ACHN (cell line): ENCODE data around the gene PLA2G1B.

Source experiments
- DNase-seq: peaks from one replicate; pipeline ENCODE4 v3.0.0-alpha.2; 2015
- in situ Hi-C: cut with HindIII; loops from 2 replicates; pipeline ENCODE4 v1.10.0; 2017; ENCODE audit warnings: low sequenced_read_pairs, low pct_ligation_motif_present, low pct_unique_long_range_greater_than_20kb

The PLA2G1B gene

DNA sequence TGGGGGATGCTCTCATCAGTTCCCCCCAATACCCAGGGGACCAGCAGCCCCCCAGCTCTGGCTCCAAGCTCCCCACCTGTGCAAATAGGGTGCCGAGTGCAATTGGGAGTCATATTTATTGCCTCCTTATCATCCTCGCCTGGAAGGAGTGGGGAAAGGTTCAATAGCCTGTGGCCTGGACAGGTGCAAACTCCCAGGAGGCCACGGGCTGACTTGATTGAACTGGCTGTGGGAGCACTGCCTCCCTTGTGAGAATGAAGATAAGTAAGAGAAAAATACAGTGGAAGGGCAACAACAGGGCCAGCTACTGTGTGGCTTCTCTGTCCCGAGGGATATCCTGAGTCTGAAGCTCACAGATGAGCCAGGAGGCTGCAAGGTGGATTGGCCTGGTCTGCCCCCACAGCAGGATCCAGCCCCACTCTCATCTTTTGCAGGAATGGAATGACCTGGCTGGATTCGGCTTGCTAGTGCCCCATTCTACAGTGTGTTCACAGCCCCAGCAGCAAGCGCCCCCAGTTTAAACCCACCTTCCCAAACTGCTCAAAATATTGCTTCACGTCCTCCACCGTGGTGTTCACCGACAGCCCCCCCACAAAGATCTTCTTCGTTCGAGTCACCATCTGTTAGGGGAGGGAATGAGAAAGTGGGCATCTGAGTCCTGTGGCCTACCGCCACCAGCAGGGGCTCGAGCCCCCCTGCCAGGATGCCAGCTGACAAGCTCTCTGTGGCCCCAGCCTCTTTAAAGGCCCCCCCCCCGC is 35.1 kb upstream of the PLA2G1B start:
- no peak for DNase-seq
- in situ Hi-C loops, result no loop called here

DNA sequence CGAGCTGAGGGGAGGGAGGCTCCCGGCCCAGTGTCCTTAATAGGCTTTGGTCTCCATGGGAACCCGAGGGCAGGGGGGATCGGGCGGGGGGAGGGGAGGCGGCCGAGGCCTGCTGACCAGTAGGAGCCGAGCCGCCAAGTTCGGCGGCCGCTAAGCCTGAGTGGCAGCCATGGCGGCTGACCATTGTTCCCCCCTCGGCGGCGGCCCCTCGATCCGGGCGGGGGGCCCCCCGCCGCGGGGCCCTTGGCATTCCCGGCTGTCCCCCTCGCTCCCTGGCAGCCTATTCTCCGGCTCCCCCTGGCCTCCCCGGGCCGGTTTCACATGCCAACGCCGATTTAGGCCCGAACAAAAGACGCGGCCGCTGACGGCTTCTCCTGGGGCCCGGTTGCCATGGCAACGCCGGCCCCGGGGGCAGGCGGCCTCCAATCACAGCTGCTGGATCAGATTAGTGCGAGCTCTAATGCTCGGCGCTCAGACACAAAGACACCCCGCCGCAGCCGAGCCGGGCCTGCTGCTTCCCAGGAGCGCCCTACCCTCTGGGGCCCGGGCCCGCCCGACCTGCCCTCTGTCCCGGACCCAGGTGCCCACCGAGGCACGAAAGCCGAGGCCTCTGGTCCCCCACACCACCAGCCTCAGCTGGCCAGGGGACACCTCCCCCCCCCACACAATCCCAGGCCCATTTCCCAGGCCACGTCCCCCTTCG is 34.1 kb upstream of the PLA2G1B start:
- no peak for DNase-seq
- in situ Hi-C loops, result no loop called here

GRCh38 chr12:120359128-120359527 is 31.5 kb upstream of the PLA2G1B start:
- in situ Hi-C loops, result no loop called here
- no peak for DNase-seq

DNA sequence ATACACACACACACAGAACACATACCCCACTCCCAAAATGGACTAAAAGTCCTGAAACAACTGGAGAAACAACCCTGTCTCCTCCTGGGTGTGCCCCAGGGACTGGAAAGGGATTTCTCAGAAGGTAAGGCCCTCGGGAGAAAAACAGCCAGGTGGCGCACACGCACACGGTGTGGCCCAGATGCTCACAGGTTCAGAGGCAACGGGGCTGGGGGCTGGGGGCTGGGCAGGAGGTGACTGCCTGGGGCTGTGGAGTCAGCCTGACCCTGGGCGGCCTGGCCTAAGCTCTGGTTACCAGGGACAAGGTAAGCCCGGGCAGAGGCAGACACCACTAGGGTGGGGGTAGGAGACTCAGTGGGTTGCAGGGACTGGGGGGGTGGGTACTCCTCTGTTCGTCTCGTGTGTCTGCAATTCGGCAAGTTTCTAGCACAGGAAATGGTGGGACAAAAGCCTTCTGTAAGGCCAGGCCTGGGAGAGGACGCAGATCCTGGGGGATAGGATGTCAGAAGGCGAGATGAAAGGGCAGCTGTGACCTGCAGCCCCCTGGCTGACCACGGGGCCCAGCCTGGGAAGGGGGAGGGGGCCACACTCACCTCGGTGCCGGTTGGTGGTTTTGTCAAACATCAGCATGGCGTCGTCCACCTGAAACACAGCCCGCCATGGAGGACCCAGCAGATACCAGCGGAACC is 31.0 kb upstream of the PLA2G1B start:
- in situ Hi-C loops, result no loop called here
- DNase-seq, result no peak

DNA sequence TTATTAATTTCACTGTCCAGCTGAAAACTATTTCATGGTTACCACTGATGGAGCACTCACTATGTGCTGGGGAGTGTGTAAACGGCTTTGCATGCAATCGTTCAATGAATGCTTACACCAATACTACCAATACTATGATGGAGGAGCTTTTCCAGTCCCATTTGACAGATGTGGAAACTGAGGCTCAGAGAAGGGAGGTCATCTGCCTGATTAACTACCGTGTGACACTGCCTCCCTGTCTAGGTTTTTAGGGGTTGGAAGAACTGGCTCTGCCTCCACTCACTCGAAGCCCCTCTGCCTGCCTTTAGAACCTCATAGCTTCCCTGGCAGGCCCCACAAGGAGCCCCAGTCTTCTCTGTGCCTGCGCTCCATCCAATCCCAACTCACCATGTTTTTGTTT is 29.5 kb upstream of the PLA2G1B start:
- no peak for DNase-seq
- in situ Hi-C loops, result no loop called here

DNA sequence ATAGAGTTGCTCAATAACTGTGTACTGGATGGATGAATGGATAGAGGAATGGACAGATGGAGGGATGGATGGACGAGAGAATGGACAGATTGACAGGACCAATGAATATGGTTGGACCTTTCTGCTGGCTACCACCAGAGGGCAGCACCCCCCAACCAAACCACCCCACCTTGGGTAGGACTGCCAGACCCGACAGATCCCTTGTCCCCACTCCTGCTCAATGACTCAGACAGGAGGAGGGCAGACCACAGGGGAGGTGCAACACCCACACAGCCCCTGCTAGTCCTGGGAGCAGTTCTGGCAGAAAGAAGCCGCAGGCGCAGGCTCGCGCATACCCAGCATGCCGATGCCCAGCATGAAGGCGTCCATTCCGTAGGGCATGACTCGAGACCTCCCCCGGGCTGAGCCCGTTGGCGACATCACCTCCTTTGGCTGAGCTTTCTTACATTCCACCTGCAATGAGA is 29.0 kb upstream of the PLA2G1B start:
- DNase-seq, result peak; percentile 98
- in situ Hi-C loops, result no loop called here

DNA sequence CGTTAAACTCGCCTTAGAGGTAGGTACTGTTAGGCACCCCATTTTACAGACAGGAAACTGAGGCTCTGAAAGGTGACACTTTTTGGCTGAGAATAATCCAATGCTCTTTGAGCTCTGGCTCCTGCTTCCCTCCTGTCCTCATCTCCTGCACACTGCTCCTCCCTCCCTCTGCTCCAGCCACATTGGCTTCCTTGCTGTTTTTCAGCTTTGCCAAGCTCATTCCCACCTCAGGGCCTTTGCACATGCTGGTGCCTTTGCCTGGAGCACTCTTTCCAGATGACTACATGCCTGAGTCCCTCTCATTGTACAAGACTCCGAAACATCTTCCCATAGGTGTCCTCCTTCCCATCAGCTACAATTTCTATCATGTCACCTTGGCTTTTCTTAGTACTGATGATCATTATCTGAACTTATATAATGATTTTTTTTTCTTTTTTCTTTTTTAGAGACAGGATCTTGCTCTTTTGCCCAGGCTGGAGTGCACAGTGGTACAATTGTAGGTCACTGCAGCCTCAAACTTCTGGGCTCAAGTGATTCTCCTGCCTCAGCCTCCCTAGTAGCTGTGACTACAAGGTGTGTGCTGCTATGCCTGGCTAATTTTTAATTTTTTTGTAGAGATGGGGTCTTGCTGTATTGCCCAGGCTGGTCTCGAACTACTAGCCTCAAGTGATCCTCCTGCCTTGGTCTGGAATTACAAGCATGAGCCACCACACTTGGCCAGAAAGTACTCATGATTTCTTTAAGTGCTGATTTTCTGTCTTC is 26.2 kb upstream of the PLA2G1B start:
- in situ Hi-C loops, result no loop called here
- DNase-seq, result no peak

- in situ Hi-C loops, result no loop called here
These were observed 25.6 kb upstream of the PLA2G1B start for GRCh38 chr12:120353136-120353535.

GRCh38 chr12:120352117-120352516 is 24.5 kb upstream of the PLA2G1B start:
- in situ Hi-C loops, result no loop called here

More at GRCh38 chr12:120353136-120353535, 25.6 kb upstream of the PLA2G1B start:
- no peak for DNase-seq

GRCh38 chr12:120350576-120351350 is 23.2 kb upstream of the PLA2G1B start:
- in situ Hi-C loops, result no loop called here
- DNase-seq, result peak; percentile 61

More at GRCh38 chr12:120352117-120352516, 24.5 kb upstream of the PLA2G1B start:
- DNase-seq, result peak; percentile 43

GRCh38 chr12:120347766-120348165 is 20.2 kb upstream of the PLA2G1B start:
- DNase-seq, result no peak
- in situ Hi-C loops, result loop anchor here (25.0 kb wide), 1 partner anchor 90 kb away; the partner anchor contains the start of genes COX6A1, GATC and TRIAP1

GRCh38 chr12:120346681-120347080 is 19.1 kb upstream of the PLA2G1B start:
- in situ Hi-C loops, result loop anchor here (25.0 kb wide), 1 partner anchor 91 kb away; the partner anchor contains the start of genes COX6A1, GATC and TRIAP1
- no peak for DNase-seq

DNA sequence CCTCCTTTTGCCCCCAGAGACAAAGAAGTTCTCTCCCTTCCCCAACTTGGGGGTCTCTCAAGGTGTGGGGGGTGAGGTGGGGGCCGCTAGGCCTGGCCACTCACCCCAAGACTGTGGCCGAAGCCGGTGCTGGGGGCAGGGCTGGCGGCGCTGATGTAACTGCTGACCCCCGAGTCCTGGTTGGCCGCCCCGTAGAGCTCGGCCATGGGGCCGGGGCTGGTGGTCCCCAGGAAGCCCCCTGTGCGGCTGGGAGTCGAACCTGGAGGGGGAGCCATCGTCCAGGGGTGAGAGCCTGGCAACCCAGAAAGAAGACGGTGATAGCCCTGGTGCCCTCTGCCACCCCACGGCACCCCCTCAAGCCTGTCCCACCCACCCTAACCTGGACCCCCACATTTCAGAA is 18.5 kb upstream of the PLA2G1B start:
- in situ Hi-C loops, result loop anchor here (25.0 kb wide), 1 partner anchor 91 kb away; the partner anchor contains the start of genes COX6A1, GATC and TRIAP1
- DNase-seq, result no peak

GRCh38 chr12:120343692-120344091 is 16.1 kb upstream of the PLA2G1B start:
- no peak for DNase-seq
- in situ Hi-C loops, result loop anchor here (25.0 kb wide), 1 partner anchor 94 kb away; the partner anchor contains the start of genes COX6A1, GATC and TRIAP1

DNA sequence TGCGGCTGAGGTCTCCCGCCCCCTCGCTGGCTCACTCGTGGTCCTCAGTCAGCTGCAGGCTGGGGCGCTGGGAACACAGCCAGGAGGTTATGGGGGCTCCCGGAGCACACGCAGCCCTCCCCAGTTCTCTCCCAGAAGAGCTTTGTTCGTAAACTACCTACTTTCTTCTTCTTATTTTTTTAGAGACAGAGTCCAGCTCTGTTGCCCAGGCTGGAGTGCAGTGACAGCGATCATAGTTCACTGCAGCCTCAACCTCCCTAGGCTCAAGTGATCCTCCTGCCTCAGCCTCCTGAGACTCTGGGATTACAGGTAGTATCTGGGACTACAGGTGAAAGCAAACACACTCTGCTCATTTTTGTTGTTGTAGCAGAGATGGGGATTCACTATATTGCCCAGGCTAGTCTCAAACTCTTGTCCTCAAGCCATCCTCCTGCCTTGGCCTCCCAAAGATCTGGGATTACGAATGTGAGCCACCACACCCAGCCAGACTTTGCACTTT is 15.5 kb upstream of the PLA2G1B start:
- no peak for DNase-seq
- in situ Hi-C loops, result loop anchor here (25.0 kb wide), 1 partner anchor 94 kb away; the partner anchor contains the start of genes COX6A1, GATC and TRIAP1

DNA sequence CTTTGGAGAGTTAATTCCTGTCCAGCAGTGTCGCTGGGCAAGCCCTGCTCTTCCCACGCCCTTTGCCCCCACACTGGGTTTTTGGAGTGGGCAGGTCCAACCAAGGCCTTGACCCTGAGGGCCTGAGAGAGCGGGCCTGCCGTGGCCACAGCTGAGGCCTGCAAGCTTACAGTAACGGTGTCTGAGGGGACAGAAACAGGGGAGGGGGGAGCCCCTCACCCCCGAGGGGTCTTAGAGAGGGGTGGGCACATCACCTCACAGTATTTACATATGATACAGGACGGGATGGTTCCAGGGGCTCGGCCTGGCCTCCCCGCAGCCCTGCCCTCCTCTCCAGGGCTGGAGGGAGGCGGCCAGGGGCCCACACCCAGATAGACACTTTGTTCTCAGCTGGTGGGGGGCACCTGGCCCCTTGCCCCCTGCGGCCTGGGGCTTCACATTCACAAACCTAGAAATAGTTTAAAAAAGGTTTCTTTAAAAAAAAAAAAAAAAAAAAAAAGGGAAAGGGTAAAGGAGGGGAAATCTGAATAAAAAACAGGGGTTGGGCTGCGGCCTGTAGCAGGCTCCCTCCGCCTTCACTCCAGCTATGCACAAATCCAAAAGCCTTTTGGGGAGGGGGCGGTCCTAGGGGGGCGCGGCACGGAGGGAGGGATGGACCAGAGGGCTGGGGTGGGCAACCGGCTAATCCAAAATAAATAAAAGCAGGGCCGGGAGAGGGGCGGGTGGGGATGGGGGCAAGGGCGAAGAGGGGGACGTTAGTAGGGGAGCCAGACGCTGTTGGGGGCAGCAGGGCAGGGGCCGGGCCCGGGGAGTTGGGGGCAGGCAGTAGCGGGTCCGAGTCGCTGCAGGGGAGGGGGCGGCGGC is 14.8 kb upstream of the PLA2G1B start:
- DNase-seq, result no peak
- in situ Hi-C loops, result loop anchor here (25.0 kb wide), 1 partner anchor 95 kb away; the partner anchor contains the start of genes COX6A1, GATC and TRIAP1
